ENCODE data around the gene PRRC2B. TPM values are rescaled to one million over a fixed set of nuclear protein-coding genes. Genes with fewer than 3 reads are reported as not detected.

Gene PRRC2B
- total and polyA plus RNA-seq, 4 donors: 10.3 to 44.3 (median 27.0) TPM

- 95% methylated on average over 1 of the region's 1 CpG for WGBS
Measured at GRCh38 chr9:131480258-131480657, 86.4 kb downstream of the PRRC2B start.

GRCh38 chr9:131481441-131482342 lies 87.8 kb downstream of the PRRC2B start:
- no peaks in the 10 kb centered on the region for H3K27me3 ChIP-seq (ENCODE audit: control insufficient read depth in 4 of 4, insufficient read depth in 4 of 4, low read length in 3 of 4)
- H3K4me3 ChIP-seq (ENCODE audit: low read depth in 1 of 3, low read length in 3 of 3): no peak overlapping the region
- no peaks in the 10 kb centered on the region for H3K4me1 ChIP-seq (ENCODE audit: control insufficient read depth in 4 of 4, insufficient read depth in 4 of 4, low read length in 3 of 4)
- TF ChIP-seq RXRA (IDR thresholded peaks at IDR 0.05) (no peak), EGR1 (IDR thresholded peaks at IDR 0.05; ENCODE audit: low read depth in 2 of 2) (no peak), GABPA (IDR thresholded peaks at IDR 0.05 in 1 of 2, conservative IDR thresholded peaks at IDR 0.05 in 1 of 2) (no peak)
- WGBS: 88% methylated on average over 19 of the region's 19 CpGs
- peaks cover 27 to 93% (median 75%) of the 10 kb centered on the region in 4 donors for H3K36me3 ChIP-seq (ENCODE audit: control insufficient read depth in 4 of 4, insufficient read depth in 3 of 4, low read depth in 1 of 4, low read length in 3 of 4)
- H3K27ac ChIP-seq (ENCODE audit: low read depth in 1 of 2, low read length in 2 of 2): no peak overlapping the region
- H3K9me3 ChIP-seq (ENCODE audit: control insufficient read depth in 4 of 4, low read length in 3 of 4): no peaks in the 10 kb centered on the region
- DNase-seq (ENCODE audit: low spot score): no peak
- H3K9ac ChIP-seq (ENCODE audit: low read depth in 1 of 2, low read length in 2 of 2): no peak overlapping the region

More at GRCh38 chr9:131480258-131480657, 86.4 kb downstream of the PRRC2B start:
- Histone ChIP-seq H3K9me3 (ENCODE audit: control insufficient read depth in 4 of 4, low read length in 3 of 4) (no peaks in the 10 kb centered on the region), H3K36me3 (ENCODE audit: control insufficient read depth in 4 of 4, insufficient read depth in 3 of 4, low read depth in 1 of 4, low read length in 3 of 4) (peaks cover 33 to 93% (median 71%) of the 10 kb centered on the region in 4 donors), H3K4me3 (ENCODE audit: low read depth in 1 of 3, low read length in 3 of 3) (no peak overlapping the region), H3K4me1 (ENCODE audit: control insufficient read depth in 4 of 4, insufficient read depth in 4 of 4, low read length in 3 of 4) (no peaks in the 10 kb centered on the region), H3K9ac (ENCODE audit: low read depth in 1 of 2, low read length in 2 of 2) (no peak overlapping the region), H3K27ac (ENCODE audit: low read depth in 1 of 2, low read length in 2 of 2) (no peak overlapping the region), H3K27me3 (ENCODE audit: control insufficient read depth in 4 of 4, insufficient read depth in 4 of 4, low read length in 3 of 4) (no peaks in the 10 kb centered on the region)
- TF ChIP-seq ZBTB33 (IDR thresholded peaks at IDR 0.05) (no peak), RAD21 (IDR thresholded peaks at IDR 0.05) (no peak), SP1 (IDR thresholded peaks at IDR 0.05) (no peak), NR2F2 (IDR thresholded peaks at IDR 0.05) (no peak), HNF4A (conservative IDR thresholded peaks at IDR 0.05) (no peak), JUND (IDR thresholded peaks at IDR 0.05) (no peak)
- DNase-seq (ENCODE audit: low spot score): no peak

GRCh38 chr9:131482343-131483006 lies 88.6 kb downstream of the PRRC2B start:
- no peaks in the 10 kb centered on the region for H3K4me1 ChIP-seq (ENCODE audit: control insufficient read depth in 4 of 4, insufficient read depth in 4 of 4, low read length in 3 of 4)
- no peak overlapping the region for H3K27ac ChIP-seq (ENCODE audit: low read depth in 1 of 2, low read length in 2 of 2)
- no peaks in the 10 kb centered on the region for H3K9me3 ChIP-seq (ENCODE audit: control insufficient read depth in 4 of 4, low read length in 3 of 4)
- no peak overlapping the region for H3K4me3 ChIP-seq (ENCODE audit: low read depth in 1 of 3, low read length in 3 of 3)
- no peak overlapping the region for H3K9ac ChIP-seq (ENCODE audit: low read depth in 1 of 2, low read length in 2 of 2)
- WGBS: 88% methylated on average over 24 of the region's 24 CpGs
- H3K27me3 ChIP-seq (ENCODE audit: control insufficient read depth in 4 of 4, insufficient read depth in 4 of 4, low read length in 3 of 4): no peaks in the 10 kb centered on the region
- no peak for DNase-seq (ENCODE audit: low spot score)
- TF ChIP-seq RAD21 (IDR thresholded peaks at IDR 0.05) (no peak), FOXA1 (IDR thresholded peaks at IDR 0.05) (no peak), ATF3 (IDR thresholded peaks at IDR 0.05) (no peak), EGR1 (IDR thresholded peaks at IDR 0.05; ENCODE audit: low read depth in 2 of 2) (no peak), FOXA2 (IDR thresholded peaks at IDR 0.05) (no peak), SP1 (IDR thresholded peaks at IDR 0.05) (no peak), RXRA (IDR thresholded peaks at IDR 0.05) (no peak), HNF4A (conservative IDR thresholded peaks at IDR 0.05) (no peak), TAF1 (conservative IDR thresholded peaks at IDR 0.05) (no peak), MAX (IDR thresholded peaks at IDR 0.05) (no peak)
- H3K36me3 ChIP-seq (ENCODE audit: control insufficient read depth in 4 of 4, insufficient read depth in 3 of 4, low read depth in 1 of 4, low read length in 3 of 4): peaks cover 30 to 93% (median 75%) of the 10 kb centered on the region in 4 donors

Measured in liver (tissue), 9 donors.